Fibroblast of upper back skin (primary cell): ENCODE results near the gene GLB1L2.

Experiments
- DNase-seq: peaks from one replicate; pipeline ENCODE4 v3.0.0-alpha.2; 2013

The GLB1L2 gene

GRCh38 chr11:134389464-134390180 lies 57.8 kb downstream of the GLB1L2 start:
- DNase-seq, result no peak

- no peak for DNase-seq
Observed at GRCh38 chr11:134390706-134391569, 59.1 kb downstream of the GLB1L2 start.

GRCh38 chr11:134391656-134392055 lies 59.9 kb downstream of the GLB1L2 start:
- DNase-seq, result no peak

GRCh38 chr11:134392953-134393615 lies 61.3 kb downstream of the GLB1L2 start:
- DNase-seq, result no peak

- no peak for DNase-seq
Observed at GRCh38 chr11:134393638-134394037, 61.9 kb downstream of the GLB1L2 start.

GRCh38 chr11:134394311-134394710 lies 62.5 kb downstream of the GLB1L2 start:
- no peak for DNase-seq

GRCh38 chr11:134395002-134395401 lies 63.2 kb downstream of the GLB1L2 start:
- no peak for DNase-seq

- no peak for DNase-seq
Observed at GRCh38 chr11:134397304-134398078, 65.7 kb downstream of the GLB1L2 start.

GRCh38 chr11:134398079-134398444 lies 66.3 kb downstream of the GLB1L2 start:
- no peak for DNase-seq

- no peak for DNase-seq
Observed at GRCh38 chr11:134398644-134399292, 67.0 kb downstream of the GLB1L2 start.

- no peak for DNase-seq
Observed at GRCh38 chr11:134399293-134399654, 67.5 kb downstream of the GLB1L2 start.

- DNase-seq, result no peak
Observed at GRCh38 chr11:134399996-134400395, 68.2 kb downstream of the GLB1L2 start.

- DNase-seq, result no peak
Observed at GRCh38 chr11:134401825-134402809, 70.3 kb downstream of the GLB1L2 start.

GRCh38 chr11:134402910-134403309 lies 71.1 kb downstream of the GLB1L2 start:
- DNase-seq, result no peak

GRCh38 chr11:134404575-134405341 lies 73.0 kb downstream of the GLB1L2 start:
- DNase-seq, result no peak

GRCh38 chr11:134405436-134405835 lies 73.6 kb downstream of the GLB1L2 start:
- no peak for DNase-seq

- DNase-seq, result no peak
Observed at GRCh38 chr11:134405841-134406240, 74.1 kb downstream of the GLB1L2 start.

- no peak for DNase-seq
Observed at GRCh38 chr11:134406264-134407185, 74.7 kb downstream of the GLB1L2 start.

- DNase-seq, result no peak
Observed at GRCh38 chr11:134407321-134407828, 75.6 kb downstream of the GLB1L2 start.
